GM19455 (cell line): Measurements from ENCODE around the gene ARTN.

ENCODE experiments used
- ATAC-seq: cut with Tn5 transposase; IDR thresholded peaks from one replicate; pipeline ENCODE4 v1.9.1; 2021; ENCODE audit not compliant: unreplicated experiment

Gene ARTN

GRCh38 chr1:43946236-43947060, 12.8 kb downstream of the ARTN start, which contains the start of gene IPO13:
IPO13 (plus strand) TSS chr1:43946950; CDS start chr1:43947601, 651 bp downstream.
- peak; percentile 86 for ATAC-seq

- ATAC-seq = peak; percentile 21
Measured at GRCh38 chr1:43947061-43947873, 13.7 kb downstream of the ARTN start.

- ATAC-seq = no peak
Measured at GRCh38 chr1:43947874-43948437, 14.4 kb downstream of the ARTN start.

GRCh38 chr1:43949678-43950077, 16.1 kb downstream of the ARTN start:
- no peak for ATAC-seq

GRCh38 chr1:43951021-43951985, 17.7 kb downstream of the ARTN start:
- no peak for ATAC-seq

- no peak for ATAC-seq
Measured at GRCh38 chr1:43952731-43953346, 19.2 kb downstream of the ARTN start.

GRCh38 chr1:43953361-43953760, 19.8 kb downstream of the ARTN start:
- no peak for ATAC-seq

GRCh38 chr1:43954036-43954435, 20.4 kb downstream of the ARTN start:
- ATAC-seq = no peak

GRCh38 chr1:43956234-43956633, 22.6 kb downstream of the ARTN start:
- no peak for ATAC-seq

GRCh38 chr1:43957407-43958040, 23.9 kb downstream of the ARTN start:
- no peak for ATAC-seq

GRCh38 chr1:43958351-43959255, 25.0 kb downstream of the ARTN start:
- ATAC-seq = no peak

GRCh38 chr1:43960798-43961197, 27.2 kb downstream of the ARTN start:
- ATAC-seq = no peak

- ATAC-seq = no peak
Measured at GRCh38 chr1:43961692-43962091, 28.1 kb downstream of the ARTN start.

GRCh38 chr1:43962324-43962723, 28.7 kb downstream of the ARTN start:
- ATAC-seq = no peak

- ATAC-seq = no peak
Measured at GRCh38 chr1:43963006-43963405, 29.4 kb downstream of the ARTN start.

GRCh38 chr1:43963890-43964289, 30.3 kb downstream of the ARTN start:
- no peak for ATAC-seq

GRCh38 chr1:43965316-43965715, 31.7 kb downstream of the ARTN start:
- no peak for ATAC-seq

- ATAC-seq = no peak
Measured at GRCh38 chr1:43968348-43968948, 34.8 kb downstream of the ARTN start.
